GM19193 (cell line): Measurements from ENCODE around the gene PHLPP2.

Source experiments
- POLR2A ChIP-seq: IDR thresholded peaks from 4 replicates; pipeline ENCODE4 v1.6.1; 2011; ENCODE audit not compliant: insufficient read depth, insufficient read length; ENCODE audit errors: extremely low read depth

Gene PHLPP2, protein sequence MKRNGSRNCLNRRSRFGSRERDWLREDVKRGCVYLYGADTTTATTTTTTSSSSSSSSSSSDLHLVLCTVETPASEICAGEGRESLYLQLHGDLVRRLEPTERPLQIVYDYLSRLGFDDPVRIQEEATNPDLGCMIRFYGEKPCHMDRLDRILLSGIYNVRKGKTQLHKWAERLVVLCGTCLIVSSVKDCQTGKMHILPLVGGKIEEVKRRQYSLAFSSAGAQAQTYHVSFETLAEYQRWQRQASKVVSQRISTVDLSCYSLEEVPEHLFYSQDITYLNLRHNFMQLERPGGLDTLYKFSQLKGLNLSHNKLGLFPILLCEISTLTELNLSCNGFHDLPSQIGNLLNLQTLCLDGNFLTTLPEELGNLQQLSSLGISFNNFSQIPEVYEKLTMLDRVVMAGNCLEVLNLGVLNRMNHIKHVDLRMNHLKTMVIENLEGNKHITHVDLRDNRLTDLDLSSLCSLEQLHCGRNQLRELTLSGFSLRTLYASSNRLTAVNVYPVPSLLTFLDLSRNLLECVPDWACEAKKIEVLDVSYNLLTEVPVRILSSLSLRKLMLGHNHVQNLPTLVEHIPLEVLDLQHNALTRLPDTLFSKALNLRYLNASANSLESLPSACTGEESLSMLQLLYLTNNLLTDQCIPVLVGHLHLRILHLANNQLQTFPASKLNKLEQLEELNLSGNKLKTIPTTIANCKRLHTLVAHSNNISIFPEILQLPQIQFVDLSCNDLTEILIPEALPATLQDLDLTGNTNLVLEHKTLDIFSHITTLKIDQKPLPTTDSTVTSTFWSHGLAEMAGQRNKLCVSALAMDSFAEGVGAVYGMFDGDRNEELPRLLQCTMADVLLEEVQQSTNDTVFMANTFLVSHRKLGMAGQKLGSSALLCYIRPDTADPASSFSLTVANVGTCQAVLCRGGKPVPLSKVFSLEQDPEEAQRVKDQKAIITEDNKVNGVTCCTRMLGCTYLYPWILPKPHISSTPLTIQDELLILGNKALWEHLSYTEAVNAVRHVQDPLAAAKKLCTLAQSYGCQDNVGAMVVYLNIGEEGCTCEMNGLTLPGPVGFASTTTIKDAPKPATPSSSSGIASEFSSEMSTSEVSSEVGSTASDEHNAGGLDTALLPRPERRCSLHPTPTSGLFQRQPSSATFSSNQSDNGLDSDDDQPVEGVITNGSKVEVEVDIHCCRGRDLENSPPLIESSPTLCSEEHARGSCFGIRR (N-terminal part only)

GRCh38 chr16:71724320-71724751, at the start of gene PHLPP2:
TSS of gene PHLPP2 (minus strand) at chr16:71724701. CDS start at chr16:71714795, 9,906 bp downstream.
- no peak for TF ChIP-seq POLR2A

GRCh38 chr16:71771571-71771970, 47.1 kb upstream of the PHLPP2 start:
- no peak for TF ChIP-seq POLR2A

GRCh38 chr16:71769222-71769621, 44.7 kb upstream of the PHLPP2 start:
- TF ChIP-seq POLR2A: no peak

- no peak for TF ChIP-seq POLR2A
These were observed 42.8 kb upstream of the PHLPP2 start for GRCh38 chr16:71767060-71767900.

DNA sequence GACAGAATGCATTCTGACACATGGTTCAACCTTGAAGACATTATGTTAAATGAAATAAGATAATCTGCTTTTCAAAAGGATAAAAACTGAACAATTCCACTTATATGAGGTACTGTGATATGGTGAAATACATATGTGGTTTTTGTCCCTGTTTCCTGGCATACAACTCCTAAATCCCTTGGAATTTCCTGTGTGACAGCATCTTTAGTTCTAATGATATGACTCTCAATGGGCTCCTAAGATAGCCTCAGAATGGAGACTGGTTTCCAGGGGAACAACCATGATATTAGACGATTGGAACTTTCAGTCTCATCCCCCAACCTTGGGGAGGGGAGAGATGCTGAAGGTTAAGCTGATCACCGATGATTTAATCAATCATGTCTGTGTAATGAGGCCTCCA, 37.7 kb upstream of the PHLPP2 start:
- TF ChIP-seq POLR2A: no peak

- TF ChIP-seq POLR2A: no peak
These were observed 36.6 kb upstream of the PHLPP2 start for GRCh38 chr16:71761097-71761496.

- no peak for TF ChIP-seq POLR2A
These were observed 33.8 kb upstream of the PHLPP2 start for GRCh38 chr16:71758293-71758760.

- no peak for TF ChIP-seq POLR2A
These were observed 30.2 kb upstream of the PHLPP2 start for GRCh38 chr16:71754652-71755051.

- TF ChIP-seq POLR2A: no peak
These were observed 29.6 kb upstream of the PHLPP2 start for GRCh38 chr16:71754108-71754507.

DNA sequence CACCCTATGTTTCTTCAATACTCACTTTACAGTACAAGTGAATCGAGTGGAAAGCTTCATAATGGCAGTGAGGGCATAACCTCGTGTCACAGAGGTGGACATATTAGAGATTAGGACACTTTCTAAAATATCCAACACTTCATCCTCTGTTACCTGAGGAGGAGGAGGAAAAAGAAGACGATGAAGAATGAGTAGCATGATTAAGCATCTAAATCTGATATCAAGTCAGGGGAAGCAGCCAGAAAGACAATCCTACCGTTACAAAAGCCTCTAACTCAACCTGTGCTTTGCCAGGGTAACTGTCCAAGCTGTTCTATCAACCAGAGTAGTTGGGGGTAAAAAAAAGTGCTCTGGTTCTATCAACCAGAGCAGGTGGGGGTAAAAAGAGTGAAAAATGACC, 23.7 kb upstream of the PHLPP2 start:
- TF ChIP-seq POLR2A: no peak

DNA sequence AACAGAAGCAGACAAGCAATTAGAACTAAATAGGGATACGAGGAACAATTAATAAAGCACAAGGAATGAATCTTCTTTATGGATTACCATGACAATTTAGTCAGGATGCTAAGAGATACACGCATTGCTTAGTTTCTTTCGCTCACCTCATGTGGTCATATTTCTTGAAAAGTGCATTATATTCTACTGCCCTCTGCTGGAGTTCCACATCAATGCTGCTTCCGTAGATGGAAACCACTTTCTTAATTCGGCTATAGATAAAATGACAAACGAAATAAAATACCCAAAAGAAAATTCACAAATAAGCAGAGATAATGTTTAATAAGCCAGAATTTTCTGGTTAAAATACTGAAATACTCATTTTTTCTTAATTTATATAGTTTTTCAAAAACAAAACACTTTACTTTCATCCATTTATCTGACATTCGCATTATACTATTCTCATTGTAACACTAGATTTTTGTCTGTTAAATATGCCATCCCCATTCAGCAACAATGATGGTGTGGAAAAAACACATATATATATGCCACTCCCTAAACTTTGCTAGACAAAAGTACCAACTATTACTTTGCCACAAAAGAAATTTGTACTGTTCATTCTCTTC, 22.0 kb upstream of the PHLPP2 start:
- no peak for TF ChIP-seq POLR2A

DNA sequence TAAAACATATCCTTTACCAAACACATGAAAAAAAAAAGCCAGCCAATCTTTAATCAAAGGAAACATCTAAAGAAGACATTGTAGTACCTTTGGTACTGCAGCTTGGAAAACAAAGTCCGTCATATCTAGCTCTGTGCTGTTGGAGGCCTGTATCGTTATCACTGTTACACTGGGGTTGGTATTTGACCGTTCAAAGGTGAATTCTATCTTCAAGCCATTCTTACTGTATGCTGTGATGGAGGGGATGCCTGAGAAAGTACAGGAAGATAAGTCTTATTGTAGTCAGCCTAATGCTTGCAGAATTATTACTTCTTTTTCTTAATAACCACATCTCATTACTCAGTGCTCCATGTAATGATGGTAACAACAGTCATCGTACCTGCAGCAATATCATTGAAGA, 14.4 kb upstream of the PHLPP2 start:
- TF ChIP-seq POLR2A: no peak

- no peak for TF ChIP-seq POLR2A
These were observed 13.0 kb upstream of the PHLPP2 start for GRCh38 chr16:71737501-71737900.

- TF ChIP-seq POLR2A: no peak
These were observed 10.0 kb upstream of the PHLPP2 start for GRCh38 chr16:71734511-71734910.
